PFSK-1 (cell line): ENCODE results near the gene RILP.

Experiments used
- FOXP2 ChIP-seq: optimal IDR thresholded peaks from 2 replicates; pipeline ENCODE3; 2011; ENCODE audit warnings: borderline replicate concordance, control low read depth, inconsistent platforms; ENCODE audit not compliant: insufficient read depth; ENCODE audit errors: extremely low read length, extremely low read depth
- POLR2AphosphoS5 ChIP-seq: IDR thresholded peaks from 2 replicates; pipeline ENCODE4 v1.6.1; 2012; ENCODE audit warnings: low read depth, mild to moderate bottlenecking, control low read depth, low read length, moderate library complexity
- SIN3A ChIP-seq: IDR thresholded peaks from 2 replicates; pipeline ENCODE4 v1.6.1; 2012; ENCODE audit warnings: mild to moderate bottlenecking, low read length, moderate library complexity, borderline replicate concordance; ENCODE audit not compliant: insufficient read depth
- TAF1 ChIP-seq: IDR thresholded peaks from 2 replicates; pipeline ENCODE4 v1.6.1; 2012; ENCODE audit warnings: low read length, control low read depth, borderline replicate concordance; ENCODE audit not compliant: insufficient read depth
- TF ChIP-seq, protein P1 (sequence below), 2 experiments: IDR thresholded peaks; 2 replicates each; pipeline versions ENCODE4 v1.6.1 to v1.8.0; 2011 to 2012; ENCODE audit warnings: low read depth in 2 of 2, low read length in 2 of 2, control low read depth in 1 of 2, inconsistent platforms in 1 of 2, mild to moderate bottlenecking in 1 of 2, moderate library complexity in 1 of 2; ENCODE audit not compliant: insufficient read depth in 1 of 2

DNA sequence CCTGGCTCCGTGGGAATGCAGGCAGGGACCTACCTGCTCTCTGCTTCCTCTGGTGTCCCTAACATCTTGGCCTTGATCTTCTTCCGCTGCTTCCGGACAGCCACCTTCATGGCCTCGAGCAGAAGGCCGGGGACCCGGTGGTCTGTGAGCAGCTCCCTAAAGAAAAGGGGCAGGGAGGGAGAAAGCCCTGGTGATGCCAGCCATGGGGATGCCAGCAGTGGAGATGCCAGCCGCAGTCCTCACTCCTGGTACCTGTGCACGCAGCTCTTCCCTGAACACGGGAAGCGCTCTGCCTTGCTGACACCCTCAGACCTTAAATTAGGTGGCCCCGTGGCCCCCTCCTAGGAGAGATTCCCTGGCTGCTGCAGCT, 1.9 kb downstream of the RILP start:
- no peak for TF ChIP-seq POLR2AphosphoS5
- TF ChIP-seq, protein P1, sequence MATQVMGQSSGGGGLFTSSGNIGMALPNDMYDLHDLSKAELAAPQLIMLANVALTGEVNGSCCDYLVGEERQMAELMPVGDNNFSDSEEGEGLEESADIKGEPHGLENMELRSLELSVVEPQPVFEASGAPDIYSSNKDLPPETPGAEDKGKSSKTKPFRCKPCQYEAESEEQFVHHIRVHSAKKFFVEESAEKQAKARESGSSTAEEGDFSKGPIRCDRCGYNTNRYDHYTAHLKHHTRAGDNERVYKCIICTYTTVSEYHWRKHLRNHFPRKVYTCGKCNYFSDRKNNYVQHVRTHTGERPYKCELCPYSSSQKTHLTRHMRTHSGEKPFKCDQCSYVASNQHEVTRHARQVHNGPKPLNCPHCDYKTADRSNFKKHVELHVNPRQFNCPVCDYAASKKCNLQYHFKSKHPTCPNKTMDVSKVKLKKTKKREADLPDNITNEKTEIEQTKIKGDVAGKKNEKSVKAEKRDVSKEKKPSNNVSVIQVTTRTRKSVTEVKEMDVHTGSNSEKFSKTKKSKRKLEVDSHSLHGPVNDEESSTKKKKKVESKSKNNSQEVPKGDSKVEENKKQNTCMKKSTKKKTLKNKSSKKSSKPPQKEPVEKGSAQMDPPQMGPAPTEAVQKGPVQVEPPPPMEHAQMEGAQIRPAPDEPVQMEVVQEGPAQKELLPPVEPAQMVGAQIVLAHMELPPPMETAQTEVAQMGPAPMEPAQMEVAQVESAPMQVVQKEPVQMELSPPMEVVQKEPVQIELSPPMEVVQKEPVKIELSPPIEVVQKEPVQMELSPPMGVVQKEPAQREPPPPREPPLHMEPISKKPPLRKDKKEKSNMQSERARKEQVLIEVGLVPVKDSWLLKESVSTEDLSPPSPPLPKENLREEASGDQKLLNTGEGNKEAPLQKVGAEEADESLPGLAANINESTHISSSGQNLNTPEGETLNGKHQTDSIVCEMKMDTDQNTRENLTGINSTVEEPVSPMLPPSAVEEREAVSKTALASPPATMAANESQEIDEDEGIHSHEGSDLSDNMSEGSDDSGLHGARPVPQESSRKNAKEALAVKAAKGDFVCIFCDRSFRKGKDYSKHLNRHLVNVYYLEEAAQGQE (IDR thresholded peaks at IDR 0.05; ENCODE audit: insufficient read depth in 1 of 2, low read depth in 2 of 2, low read length in 2 of 2), result 0 out of 4 replicates have a peak, but pooled peaks of 1 of the 2 experiments have one; percentile 1
- no peak for TF ChIP-seq SIN3A
- no peak for TF ChIP-seq TAF1
- TF ChIP-seq FOXP2, result no peak
